NCI-H510A treated with DMSO at 0.1 percent for 48 hours (cell line): ENCODE measurements around the gene KHNYN.

ENCODE experiments used
- DNase-seq: peaks from one replicate; lab custom pipeline; 2025; lab: John Stamatoyannopoulos, UW

KHNYN gene

GRCh38 chr14:24401810-24402702 lies 27.7 kb upstream of the KHNYN start:
- DNase-seq, result no peak

- no peak for DNase-seq
Measured at GRCh38 chr14:24403294-24403998, 26.3 kb upstream of the KHNYN start.

DNA sequence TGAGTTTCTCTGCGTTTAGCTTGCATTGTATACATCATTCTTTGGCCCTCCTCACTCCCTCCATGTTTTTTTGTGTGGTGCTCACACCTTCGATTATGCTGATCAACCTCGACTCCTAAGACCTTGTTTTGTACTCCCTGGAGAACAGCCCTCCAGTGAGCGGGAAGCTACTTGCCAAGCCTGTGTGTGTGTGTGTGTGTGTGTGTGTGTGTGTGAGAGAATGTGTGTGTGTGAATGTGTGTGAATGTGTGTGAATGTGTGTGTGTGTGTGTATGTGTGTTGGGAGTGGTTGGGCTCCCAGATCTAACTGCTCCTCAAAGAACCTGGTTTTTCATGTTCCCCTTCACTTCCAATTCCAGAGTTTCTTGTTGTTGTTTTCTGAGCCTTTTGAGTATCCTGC lies 24.9 kb upstream of the KHNYN start:
- DNase-seq, result no peak

DNA sequence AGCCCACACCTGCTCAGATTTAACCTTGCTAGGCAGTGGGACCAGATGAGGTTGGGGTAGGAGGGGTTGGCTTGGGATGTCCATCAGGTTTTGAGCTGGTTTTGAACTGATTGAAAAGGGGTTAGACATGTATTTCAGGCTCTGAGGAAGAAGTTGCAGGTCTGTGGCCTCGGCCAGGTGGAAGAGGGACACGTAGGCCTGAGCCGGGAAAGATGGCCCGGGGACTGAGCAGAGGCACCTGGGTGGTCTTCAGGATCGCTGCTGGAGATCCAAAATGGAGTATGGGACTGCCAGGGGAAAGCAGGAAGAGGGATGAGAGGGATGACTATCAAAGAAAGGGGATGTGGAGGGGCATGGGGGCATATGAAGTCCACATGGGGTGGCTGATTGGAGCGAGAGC lies 23.3 kb upstream of the KHNYN start:
- no peak for DNase-seq

- DNase-seq, result no peak
Measured at GRCh38 chr14:24407608-24408325, 22.0 kb upstream of the KHNYN start.

GRCh38 chr14:24408764-24409163 lies 21.0 kb upstream of the KHNYN start:
- no peak for DNase-seq

- no peak for DNase-seq
Measured at GRCh38 chr14:24409192-24409591, 20.6 kb upstream of the KHNYN start.

DNA sequence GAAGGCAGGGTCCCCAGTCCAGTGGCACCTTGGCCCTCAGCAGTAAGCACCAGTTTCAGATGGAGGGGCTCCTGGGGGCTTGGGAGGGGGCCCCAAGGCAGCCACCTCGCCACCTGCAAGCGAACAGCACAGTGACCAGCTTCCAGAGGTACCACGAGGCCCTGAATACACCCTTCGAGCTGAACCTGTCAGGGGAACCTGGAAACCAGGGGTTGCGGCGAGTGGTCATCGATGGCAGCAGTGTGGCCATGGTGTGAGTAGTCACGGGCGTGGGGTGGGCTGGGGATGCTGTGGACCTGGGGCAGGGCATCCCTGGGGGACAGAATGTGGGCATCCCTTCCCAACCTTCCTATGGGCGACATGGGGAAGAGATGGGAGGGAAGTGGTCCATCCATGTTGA lies 19.8 kb upstream of the KHNYN start:
- no peak for DNase-seq

DNA sequence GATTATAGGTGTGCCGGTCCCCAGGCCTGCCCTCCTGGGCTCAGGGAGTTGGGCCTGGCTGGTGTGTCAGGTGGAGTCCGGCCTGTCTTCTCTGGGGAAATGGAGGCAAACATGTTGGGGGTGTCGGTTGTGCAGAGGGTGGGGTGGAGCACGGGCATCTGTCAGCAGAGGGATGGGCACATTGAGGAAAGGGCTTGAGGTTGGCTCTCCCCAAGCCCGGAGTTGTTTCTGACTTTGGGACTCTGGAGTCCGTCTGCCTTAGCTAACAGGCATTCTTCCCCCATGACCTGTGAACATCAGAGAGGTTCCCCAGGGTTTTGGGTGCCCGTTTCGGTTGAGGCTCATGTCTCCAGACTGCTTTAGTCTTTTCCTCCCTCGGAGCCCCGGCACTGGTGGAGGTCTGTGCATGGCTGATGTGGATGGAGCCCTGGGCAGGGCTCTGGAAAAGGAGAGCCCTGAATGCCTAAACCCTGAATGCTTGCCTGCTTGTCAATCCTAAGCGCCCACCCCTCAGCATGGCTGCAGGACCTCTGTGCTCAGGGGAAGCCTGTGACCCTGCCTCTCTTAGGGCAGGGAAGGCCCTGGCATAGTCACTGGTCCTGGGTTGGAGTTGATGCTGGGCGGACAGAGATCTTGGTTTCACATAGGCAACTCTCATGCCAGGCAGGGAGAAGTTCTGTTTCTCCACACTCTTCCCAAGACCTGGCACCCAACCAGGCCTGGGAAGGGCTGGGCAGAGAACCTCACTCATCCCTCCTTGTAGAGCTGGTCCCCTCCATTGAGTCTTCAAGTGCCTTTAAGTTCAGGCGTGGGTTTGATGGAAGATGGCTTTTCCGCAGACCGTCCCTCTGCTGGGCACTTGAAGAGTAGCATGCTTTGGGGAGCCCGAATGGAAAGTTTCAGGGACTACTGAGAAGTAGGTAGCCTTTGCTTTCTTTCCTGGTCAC lies 18.0 kb upstream of the KHNYN start:
- DNase-seq, result peak; percentile 37

GRCh38 chr14:24414077-24414476 lies 15.7 kb upstream of the KHNYN start:
- DNase-seq, result no peak

DNA sequence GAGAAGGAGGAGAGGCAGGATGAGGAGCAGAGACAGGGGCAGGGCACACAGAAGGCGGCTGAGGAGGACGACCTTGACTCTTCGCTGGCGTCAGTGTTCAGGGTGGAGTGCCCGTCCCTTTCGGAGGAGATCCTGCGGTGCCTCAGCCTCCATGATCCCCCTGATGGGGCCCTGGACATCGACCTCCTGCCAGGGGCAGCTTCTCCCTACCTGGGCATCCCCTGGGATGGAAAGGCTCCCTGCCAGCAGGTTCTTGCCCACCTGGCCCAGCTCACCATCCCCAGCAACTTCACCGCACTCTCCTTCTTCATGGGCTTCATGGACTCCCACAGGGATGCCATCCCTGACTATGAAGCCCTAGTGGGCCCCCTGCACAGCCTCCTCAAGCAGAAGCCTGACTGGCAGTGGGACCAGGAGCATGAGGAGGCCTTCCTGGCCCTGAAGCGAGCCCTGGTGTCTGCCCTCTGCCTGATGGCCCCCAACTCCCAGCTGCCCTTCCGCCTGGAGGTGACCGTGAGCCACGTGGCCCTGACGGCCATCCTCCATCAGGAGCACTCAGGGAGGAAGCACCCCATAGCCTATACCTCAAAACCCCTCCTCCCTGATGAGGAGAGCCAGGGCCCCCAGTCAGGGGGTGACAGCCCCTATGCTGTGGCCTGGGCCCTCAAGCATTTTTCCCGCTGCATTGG lies 14.9 kb upstream of the KHNYN start:
- no peak for DNase-seq

DNA sequence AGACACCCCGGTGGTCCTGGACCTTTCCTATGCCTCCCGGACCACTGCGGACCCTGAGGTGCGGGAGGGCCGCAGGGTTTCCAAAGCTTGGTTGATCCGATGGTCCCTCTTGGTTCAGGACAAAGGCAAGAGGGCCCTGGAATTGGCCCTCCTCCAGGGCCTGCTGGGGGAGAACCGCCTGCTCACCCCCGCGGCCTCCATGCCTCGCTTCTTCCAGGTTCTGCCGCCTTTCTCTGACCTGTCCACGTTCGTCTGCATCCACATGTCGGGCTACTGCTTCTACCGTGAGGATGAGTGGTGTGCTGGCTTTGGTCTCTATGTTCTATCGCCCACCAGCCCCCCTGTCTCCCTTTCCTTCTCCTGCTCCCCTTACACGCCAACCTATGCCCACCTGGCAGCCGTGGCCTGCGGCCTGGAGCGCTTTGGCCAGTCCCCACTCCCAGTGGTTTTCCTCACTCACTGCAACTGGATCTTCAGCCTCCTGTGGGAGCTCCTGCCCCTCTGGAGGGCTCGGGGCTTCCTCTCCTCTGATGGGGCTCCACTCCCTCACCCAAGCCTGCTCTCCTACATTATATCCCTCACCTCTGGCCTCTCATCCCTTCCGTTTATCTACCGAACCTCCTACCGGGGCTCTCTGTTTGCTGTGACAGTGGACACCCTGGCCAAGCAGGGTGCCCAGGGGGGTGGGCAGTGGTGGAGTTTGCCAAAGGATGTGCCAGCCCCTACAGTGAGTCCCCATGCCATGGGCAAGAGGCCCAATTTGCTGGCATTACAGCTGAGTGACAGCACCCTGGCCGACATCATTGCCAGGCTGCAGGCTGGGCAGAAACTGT lies 14.1 kb upstream of the KHNYN start:
- DNase-seq, result no peak

DNA sequence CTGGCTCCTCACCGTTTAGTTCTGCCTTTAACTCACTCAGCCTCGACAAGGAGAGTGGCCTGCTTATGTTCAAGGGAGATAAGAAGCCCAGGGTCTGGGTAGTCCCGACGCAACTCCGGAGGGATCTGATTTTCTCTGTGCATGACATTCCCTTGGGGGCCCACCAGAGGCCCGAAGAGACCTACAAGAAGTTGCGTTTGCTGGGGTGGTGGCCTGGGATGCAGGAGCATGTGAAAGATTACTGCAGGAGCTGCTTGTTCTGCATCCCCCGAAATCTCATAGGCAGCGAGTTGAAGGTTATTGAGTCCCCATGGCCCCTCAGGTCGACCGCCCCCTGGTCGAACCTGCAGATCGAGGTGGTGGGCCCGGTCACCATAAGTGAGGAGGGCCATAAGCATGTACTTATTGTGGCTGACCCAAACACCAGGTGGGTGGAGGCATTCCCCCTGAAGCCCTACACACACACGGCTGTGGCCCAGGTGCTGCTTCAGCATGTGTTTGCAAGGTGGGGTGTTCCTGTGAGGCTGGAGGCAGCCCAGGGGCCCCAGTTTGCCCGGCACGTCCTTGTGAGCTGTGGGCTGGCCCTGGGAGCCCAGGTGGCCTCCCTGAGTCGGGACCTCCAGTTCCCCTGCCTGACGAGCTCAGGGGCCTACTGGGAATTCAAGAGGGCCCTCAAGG lies 13.4 kb upstream of the KHNYN start:
- DNase-seq, result no peak

GRCh38 chr14:24416932-24417619 lies 12.7 kb upstream of the KHNYN start:
- DNase-seq, result no peak

- DNase-seq, result no peak
Measured at GRCh38 chr14:24417832-24418491, 11.8 kb upstream of the KHNYN start.

DNA sequence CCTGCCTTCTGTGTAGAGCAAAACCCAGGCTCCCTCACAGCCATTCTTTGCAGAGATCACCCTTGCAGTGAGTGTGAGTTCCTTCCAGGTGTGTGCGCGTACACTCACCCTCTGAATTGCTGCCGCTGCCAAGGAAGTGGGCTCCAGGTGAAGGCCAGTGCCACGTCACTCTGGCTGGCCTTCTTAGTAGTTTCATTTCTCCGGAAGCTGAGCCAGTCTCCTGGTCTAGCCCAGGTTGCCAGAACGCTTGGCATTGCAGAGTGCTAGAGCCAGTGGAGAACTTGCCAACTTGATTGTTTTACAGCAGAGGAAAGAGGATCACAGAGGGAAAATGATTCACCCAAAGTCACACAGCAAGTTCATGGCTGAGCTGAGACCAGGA lies 11.3 kb upstream of the KHNYN start:
- DNase-seq, result no peak

GRCh38 chr14:24422261-24422660 lies 7.5 kb upstream of the KHNYN start:
- DNase-seq, result no peak
